Peyer's patch (tissue), 4 donors: Measurements from ENCODE around the gene TMEM132C. TPM values are rescaled to one million over a fixed set of nuclear protein-coding genes. Genes with fewer than 3 reads are reported as not detected.

Experiments
- DNase-seq, 3 donors: peaks; one replicate each; pipeline ENCODE4 v3.0.0-alpha.2; 2017 to 2019
- H3K27ac ChIP-seq, 4 donors: fragments of 200-600 bp; sonication (generic); one replicate each; pipeline ENCODE4 v1.5.1; 2016 to 2019
- H3K27me3 ChIP-seq, 2 donors: fragments of 200-600 bp; sonication (generic); one replicate each; pipeline ENCODE4 v1.5.1; 2019
- H3K36me3 ChIP-seq, 3 donors: fragments of 200-600 bp; sonication (generic); one replicate each; pipeline ENCODE4 v1.5.1; 2016 to 2019
- H3K4me1 ChIP-seq, 4 donors: fragments of 200-600 bp; sonication (generic); one replicate each; pipeline ENCODE4 v1.5.1; 2016 to 2019
- H3K4me3 ChIP-seq, 4 donors: fragments of 200-600 bp; sonication (generic); 1 replicate in 3 of 4; 2 replicates in 1 of 4; pipeline ENCODE4 v1.5.1; 2016 to 2019; ENCODE audit warnings: mild to moderate bottlenecking in 1 of 4
- H3K9me3 ChIP-seq, 4 donors: fragments of 200-600 bp; sonication (generic); one replicate each; pipeline ENCODE4 v1.5.1; 2016 to 2019; ENCODE audit warnings: mild to moderate bottlenecking in 1 of 4
- POLR2A ChIP-seq, 2 donors: fragments of 450-650 bp; IDR thresholded peaks; one replicate each; pipeline ENCODE4 v1.5.1; 2017; ENCODE audit warnings: antibody characterized with exemption in 2 of 2, mild to moderate bottlenecking in 2 of 2, moderate library complexity in 2 of 2
- total RNA-seq, 4 donors: library from RNA; depleted of rRNA; stranded (reverse); fragments of >200 nt; gene quantifications; one replicate each; pipeline ENCODE4 v1.1.0, GENCODE V29; 2016
- TF ChIP-seq, protein P1 (sequence below), 6 experiments: fragments of 450-650 bp in 4 of 6; fragments of 200-600 bp in 2 of 6; sonication (generic) in 1 of 6; IDR thresholded peaks; one replicate each; pipeline ENCODE4 v1.5.1; 2017 to 2019; ENCODE audit warnings: antibody characterized with exemption in 6 of 6, mild to moderate bottlenecking in 3 of 6, moderate library complexity in 1 of 6

Gene TMEM132C
- total RNA-seq, 4 donors from 2014 or later = 0.88 to 5.0 (median 2.0) TPM

DNA sequence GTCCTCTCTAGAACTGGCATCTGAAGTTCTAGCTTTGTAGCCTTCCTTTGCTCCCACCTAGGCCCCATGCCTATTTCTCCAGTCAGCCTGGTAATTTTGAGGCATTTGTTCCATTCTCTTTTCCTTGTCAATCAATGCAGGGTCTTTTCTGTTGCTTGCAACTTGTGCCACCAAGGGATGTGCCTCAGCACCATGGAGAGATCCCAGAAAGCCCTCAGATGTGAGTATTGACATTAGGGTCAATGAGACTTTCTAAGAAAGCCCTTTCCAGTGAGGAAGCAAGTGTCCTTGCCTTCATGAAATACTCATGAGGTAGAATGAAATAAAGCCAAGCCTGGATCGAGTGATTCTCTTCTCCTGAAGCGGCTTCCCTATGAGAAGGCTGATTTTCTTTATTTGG is 342.9 kb downstream of the TMEM132C start:
- no peak for DNase-seq

DNA sequence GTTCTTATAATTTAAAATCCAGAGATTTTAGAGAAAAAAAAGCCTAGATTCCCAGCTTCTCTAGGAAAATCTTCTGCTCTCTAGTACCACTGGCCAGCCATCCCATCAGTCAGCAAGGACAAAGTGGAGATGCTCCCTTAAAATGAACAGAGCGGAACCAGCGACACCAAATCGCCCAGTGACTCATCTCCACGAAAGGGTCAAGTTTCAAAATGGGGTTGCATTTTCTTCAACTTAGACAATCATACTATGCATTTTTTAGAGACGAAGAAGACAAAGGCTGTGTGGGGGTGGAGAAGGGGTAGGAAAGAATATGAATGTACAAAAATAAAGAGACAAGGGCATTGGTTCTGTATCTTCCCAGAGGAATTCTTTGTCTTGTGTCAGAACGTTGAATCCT is 344.8 kb downstream of the TMEM132C start:
- TF ChIP-seq, protein P1, sequence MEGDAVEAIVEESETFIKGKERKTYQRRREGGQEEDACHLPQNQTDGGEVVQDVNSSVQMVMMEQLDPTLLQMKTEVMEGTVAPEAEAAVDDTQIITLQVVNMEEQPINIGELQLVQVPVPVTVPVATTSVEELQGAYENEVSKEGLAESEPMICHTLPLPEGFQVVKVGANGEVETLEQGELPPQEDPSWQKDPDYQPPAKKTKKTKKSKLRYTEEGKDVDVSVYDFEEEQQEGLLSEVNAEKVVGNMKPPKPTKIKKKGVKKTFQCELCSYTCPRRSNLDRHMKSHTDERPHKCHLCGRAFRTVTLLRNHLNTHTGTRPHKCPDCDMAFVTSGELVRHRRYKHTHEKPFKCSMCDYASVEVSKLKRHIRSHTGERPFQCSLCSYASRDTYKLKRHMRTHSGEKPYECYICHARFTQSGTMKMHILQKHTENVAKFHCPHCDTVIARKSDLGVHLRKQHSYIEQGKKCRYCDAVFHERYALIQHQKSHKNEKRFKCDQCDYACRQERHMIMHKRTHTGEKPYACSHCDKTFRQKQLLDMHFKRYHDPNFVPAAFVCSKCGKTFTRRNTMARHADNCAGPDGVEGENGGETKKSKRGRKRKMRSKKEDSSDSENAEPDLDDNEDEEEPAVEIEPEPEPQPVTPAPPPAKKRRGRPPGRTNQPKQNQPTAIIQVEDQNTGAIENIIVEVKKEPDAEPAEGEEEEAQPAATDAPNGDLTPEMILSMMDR (IDR thresholded peaks at IDR 0.05) = no peak
- TF ChIP-seq POLR2A (IDR thresholded peaks at IDR 0.05) = no peak
- no peaks in the 10 kb centered on the region for H3K36me3 ChIP-seq
- no peak for DNase-seq
- H3K4me3 ChIP-seq = no peak overlapping the region
- no peaks in the 10 kb centered on the region for H3K4me1 ChIP-seq
- H3K9me3 ChIP-seq = no peaks in the 10 kb centered on the region
- H3K27me3 ChIP-seq = no peaks in the 10 kb centered on the region
- no peak overlapping the region for H3K27ac ChIP-seq

More for the DNA sequence above, 342.9 kb downstream of the TMEM132C start:
- Histone ChIP-seq H3K27me3 (no peaks in the 10 kb centered on the region), H3K36me3 (no peaks in the 10 kb centered on the region), H3K27ac (no peak overlapping the region), H3K4me3 (no peak overlapping the region), H3K9me3 (no peaks in the 10 kb centered on the region), H3K4me1 (peaks cover 0 to 10% (median 0%) of the 10 kb centered on the region in 4 donors)
- TF ChIP-seq POLR2A (IDR thresholded peaks at IDR 0.05) = no peak
- TF ChIP-seq, protein P1 (IDR thresholded peaks at IDR 0.05) = no peak

DNA sequence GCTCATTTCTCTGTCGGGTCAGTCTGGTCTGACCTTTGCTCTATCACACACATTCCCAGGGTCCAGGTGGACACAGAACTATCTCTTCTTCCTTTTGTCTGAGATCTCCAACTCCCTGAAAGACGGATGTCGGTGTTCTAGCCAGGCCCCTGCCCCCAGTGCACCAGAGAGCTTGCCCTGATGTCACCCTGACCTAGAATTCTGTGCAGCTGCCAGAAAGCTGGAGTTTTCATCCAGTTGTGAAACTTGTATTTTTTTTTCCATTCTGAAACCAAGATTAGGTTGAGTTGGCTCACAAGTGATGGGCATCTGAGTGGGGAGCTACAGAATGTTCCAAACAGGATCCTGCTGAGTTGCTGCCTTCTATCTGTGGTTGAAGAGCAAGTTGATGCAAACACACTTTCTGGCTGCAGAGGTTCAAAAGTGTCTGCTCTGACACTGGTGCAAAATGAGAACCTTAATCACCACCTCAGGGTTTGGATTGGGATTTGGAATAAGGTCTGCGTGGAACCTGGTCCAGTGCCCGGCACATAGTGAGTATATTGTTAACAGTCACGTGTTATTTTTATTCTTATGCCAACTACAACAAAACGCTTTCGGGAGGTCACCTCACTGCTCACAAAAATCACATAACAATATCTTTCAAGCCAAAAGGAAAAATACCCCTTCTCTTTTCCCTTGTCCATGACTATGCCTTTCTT is 345.3 kb downstream of the TMEM132C start:
- Histone ChIP-seq H3K36me3 (no peaks in the 10 kb centered on the region), H3K27me3 (no peaks in the 10 kb centered on the region), H3K4me1 (no peaks in the 10 kb centered on the region), H3K27ac (no peak overlapping the region), H3K4me3 (no peak overlapping the region), H3K9me3 (no peaks in the 10 kb centered on the region)
- DNase-seq = no peak
- no peak for TF ChIP-seq POLR2A (IDR thresholded peaks at IDR 0.05)
- TF ChIP-seq, protein P1 (IDR thresholded peaks at IDR 0.05) = no peak

DNA sequence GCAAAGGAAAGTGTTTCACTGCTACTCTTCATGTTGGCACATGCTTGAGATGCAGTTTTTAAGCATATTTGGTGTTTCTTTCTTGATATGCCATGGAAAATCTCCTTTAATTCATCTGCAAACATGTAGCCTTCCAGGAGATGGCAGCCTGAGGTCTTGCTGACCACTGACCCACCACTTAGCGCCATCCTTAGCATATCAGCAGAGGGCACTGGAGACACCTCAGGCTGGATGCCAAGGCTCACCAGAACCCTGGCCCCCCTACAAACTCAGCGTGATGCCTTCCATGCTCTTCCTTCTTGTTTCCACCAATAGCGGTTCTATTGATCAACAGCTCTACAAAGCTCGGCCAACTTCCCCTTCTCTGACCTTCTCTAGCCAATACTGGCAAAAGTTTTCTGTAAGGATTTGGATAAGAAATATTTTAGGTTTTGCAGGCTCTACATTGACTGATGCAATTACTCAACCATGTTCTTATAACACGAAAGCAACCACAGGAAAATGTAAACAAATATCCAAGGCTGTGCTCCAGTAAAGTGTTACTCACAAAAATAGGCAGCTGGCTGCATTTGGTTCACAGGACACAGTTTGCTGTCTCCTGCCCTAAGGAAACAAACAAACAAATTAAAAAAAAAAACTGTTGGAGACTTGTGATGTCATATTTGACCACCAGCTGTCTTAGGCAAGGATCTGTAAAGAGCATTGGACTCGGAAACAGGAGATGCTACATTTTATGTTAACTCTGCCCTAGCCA is 347.0 kb downstream of the TMEM132C start:
- Histone ChIP-seq H3K36me3 (no peaks in the 10 kb centered on the region), H3K27me3 (no peaks in the 10 kb centered on the region), H3K9me3 (no peaks in the 10 kb centered on the region), H3K4me1 (no peaks in the 10 kb centered on the region), H3K27ac (no peak overlapping the region), H3K4me3 (no peak overlapping the region)
- TF ChIP-seq POLR2A (IDR thresholded peaks at IDR 0.05) = no peak
- TF ChIP-seq, protein P1 (IDR thresholded peaks at IDR 0.05) = no peak
- DNase-seq = no peak

DNA sequence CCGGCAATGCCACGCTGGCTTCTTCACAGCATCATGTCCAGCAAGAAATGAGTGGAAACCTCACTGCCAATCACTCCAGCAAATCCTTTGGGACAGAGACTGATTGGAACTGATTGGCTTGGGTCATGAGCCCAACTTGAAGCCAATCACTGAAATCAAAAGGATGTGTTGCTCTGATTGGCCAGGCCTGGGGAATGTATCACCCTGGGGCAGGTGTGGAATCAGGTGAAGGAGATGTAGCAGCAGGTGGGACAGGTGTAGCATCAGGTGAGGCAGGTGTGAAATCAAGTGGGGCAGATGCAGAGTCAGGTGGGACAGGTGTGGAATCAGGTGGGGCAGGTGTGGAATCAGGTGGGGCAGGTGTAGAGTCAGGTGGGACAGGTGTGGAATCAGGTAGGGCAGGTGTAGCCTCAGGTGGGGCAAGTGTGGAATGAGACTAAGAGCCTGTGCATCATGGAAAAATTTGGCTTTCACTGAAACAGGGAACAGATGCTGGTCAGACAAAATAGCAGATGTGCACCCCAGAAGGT is 350.4 kb downstream of the TMEM132C start:
- DNase-seq = no peak
- no peaks in the 10 kb centered on the region for H3K9me3 ChIP-seq
- TF ChIP-seq, protein P1 (IDR thresholded peaks at IDR 0.05) = no peak
- no peak for TF ChIP-seq POLR2A (IDR thresholded peaks at IDR 0.05)
- H3K36me3 ChIP-seq = no peaks in the 10 kb centered on the region
- no peaks in the 10 kb centered on the region for H3K4me1 ChIP-seq
- no peak overlapping the region for H3K27ac ChIP-seq
- no peaks in the 10 kb centered on the region for H3K27me3 ChIP-seq
- no peak overlapping the region for H3K4me3 ChIP-seq
